Mesothelial cell of epicardium (in vitro differentiated cells): ENCODE measurements around the gene TMEM179. TPM values are rescaled to one million over a fixed set of nuclear protein-coding genes. Genes with fewer than 3 reads are reported as not detected.
A peak's percentile ranks its signal among the peaks of the same experiment; 100 is the strongest.

ENCODE experiments used
- DNase-seq, 2 experiments: peaks; one replicate each; pipeline ENCODE4 v3.0.0; 2021; ENCODE audit warnings: low spot score in 2 of 2; ENCODE audit not compliant: unreplicated experiment in 2 of 2
- H3K27ac Mint-ChIP-seq: 2 replicates; pipeline ENCODE4 v1.8.0; 2021; ENCODE audit warnings: mixed read lengths
- H3K27me3 Mint-ChIP-seq: 2 replicates; pipeline ENCODE4 v1.8.0; 2021; ENCODE audit warnings: low read depth, mixed read lengths
- H3K36me3 Mint-ChIP-seq: 2 replicates; pipeline ENCODE4 v1.8.0; 2021; ENCODE audit warnings: mixed read lengths
- H3K4me1 Mint-ChIP-seq: 2 replicates; pipeline ENCODE4 v1.8.0; 2021; ENCODE audit warnings: mixed read lengths
- H3K4me3 Mint-ChIP-seq: 2 replicates; pipeline ENCODE4 v1.8.0; 2021; ENCODE audit warnings: mild to moderate bottlenecking, moderate library complexity, mixed read lengths
- H3K9me3 Mint-ChIP-seq: 2 replicates; pipeline ENCODE4 v1.8.0; 2021; ENCODE audit warnings: mixed read lengths
- total RNA-seq: library from RNA; stranded (reverse); gene quantifications from 3 replicates; pipeline ENCODE4 v1.2.1, GENCODE V29; 2021
- TF ChIP-seq, protein P1 (sequence below): fragments of 200-600 bp; sonication (generic); IDR thresholded peaks from one replicate; pipeline ENCODE4 v1.5.0; 2021; ENCODE audit warnings: antibody characterized with exemption; ENCODE audit not compliant: unreplicated experiment

The TMEM179 gene
- total RNA-seq, 1 donor from 2014 or later, result 6.0 TPM

DNA sequence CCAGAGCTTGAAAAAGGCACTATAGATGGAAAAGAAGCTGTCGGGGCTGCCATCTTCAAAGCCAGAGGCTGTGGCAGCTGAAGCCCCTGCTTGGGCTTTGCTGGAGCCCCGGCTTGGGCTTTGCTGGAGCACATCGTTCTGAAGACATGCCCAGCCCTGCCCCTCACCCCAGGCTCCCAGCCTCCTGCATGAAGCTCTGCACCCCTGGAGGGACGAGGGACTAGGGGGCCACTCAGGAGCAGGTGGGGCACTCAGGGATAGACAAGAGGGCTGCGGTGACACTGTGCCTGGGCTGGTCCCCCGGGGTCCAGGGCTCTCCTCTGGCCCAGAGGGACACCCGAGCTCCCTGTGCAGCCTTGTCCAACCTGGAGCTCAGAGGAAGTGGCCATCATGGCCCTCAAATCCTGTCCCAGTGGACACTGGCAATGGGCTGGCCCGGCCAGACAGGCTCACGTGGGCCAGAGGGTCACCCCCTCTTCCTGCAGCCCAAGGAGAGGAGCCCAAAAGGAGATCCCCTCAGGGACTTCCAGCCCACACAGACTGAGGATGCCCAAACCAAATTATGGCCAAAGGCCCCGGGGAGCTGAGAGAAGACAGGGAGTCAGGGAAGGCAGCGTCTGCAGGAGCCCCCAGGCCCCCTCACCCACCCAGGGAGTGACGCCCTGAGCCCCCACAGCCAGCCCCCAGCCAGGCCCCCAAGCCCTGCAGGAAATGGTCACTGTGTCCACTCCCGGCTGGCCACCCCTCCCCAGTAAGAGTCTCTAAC is 48.1 kb downstream of the TMEM179 start:
- Mint-ChIP-seq H3K4me1 (peaks cover 17% of the 10 kb centered on the region), H3K27me3 (peaks cover 36% of the 10 kb centered on the region), H3K9me3 (no peaks in the 10 kb centered on the region), H3K36me3 (no peaks in the 10 kb centered on the region), H3K4me3 (no peak overlapping the region), H3K27ac (no peak overlapping the region)
- peak in 1 of 2 experiments; percentile 10 for DNase-seq
- TF ChIP-seq, protein P1, sequence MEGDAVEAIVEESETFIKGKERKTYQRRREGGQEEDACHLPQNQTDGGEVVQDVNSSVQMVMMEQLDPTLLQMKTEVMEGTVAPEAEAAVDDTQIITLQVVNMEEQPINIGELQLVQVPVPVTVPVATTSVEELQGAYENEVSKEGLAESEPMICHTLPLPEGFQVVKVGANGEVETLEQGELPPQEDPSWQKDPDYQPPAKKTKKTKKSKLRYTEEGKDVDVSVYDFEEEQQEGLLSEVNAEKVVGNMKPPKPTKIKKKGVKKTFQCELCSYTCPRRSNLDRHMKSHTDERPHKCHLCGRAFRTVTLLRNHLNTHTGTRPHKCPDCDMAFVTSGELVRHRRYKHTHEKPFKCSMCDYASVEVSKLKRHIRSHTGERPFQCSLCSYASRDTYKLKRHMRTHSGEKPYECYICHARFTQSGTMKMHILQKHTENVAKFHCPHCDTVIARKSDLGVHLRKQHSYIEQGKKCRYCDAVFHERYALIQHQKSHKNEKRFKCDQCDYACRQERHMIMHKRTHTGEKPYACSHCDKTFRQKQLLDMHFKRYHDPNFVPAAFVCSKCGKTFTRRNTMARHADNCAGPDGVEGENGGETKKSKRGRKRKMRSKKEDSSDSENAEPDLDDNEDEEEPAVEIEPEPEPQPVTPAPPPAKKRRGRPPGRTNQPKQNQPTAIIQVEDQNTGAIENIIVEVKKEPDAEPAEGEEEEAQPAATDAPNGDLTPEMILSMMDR, result no peak

- Mint-ChIP-seq H3K4me3 (no peak overlapping the region), H3K4me1 (peaks cover 14% of the 10 kb centered on the region), H3K27me3 (peaks cover 33% of the 10 kb centered on the region), H3K36me3 (no peaks in the 10 kb centered on the region), H3K9me3 (no peaks in the 10 kb centered on the region), H3K27ac (no peak overlapping the region)
- peak in 1 of 2 experiments; percentile 12 for DNase-seq
- TF ChIP-seq, protein P1, result no peak
Measured at GRCh38 chr14:104555430-104556255, 48.9 kb downstream of the TMEM179 start.

DNA sequence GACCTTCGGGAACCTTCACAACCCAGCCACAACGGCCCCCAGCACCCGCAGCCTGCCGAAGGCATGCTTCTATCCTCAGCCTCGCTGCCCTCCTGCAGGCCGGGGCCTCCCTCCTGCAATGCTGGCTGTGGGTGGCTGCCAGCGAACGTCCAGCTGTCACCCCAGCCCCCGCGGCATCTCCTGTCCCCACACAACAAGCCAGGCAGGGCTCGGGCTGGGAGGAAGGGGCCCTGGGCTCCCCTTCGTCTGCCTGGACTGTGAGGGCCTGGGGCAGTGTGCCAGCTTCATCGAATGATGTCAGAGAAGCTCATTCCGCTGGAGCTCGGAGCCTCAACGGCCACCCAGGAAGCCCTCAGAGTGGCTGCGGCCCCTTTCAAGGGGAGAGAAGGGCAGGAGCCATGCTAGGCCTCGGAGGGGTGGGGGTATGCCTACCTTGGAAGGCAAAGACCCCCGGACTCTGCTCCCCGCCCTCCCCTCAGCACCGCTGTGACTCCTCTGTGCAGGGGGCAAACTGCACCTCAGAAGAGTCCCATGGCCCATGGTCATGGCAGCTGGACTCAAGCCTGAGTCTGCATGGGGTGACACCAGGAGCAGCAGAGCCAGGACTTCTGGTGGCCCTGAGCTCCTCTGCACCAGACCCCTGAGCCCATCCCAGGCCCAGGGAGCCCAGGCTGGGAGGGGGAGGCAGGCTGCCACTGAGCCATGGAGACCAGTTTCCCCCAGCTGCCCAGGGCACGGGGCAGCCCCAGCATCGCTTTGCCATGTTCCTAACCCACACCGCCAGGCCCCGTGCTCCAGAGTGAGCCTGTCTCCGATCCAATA is 49.8 kb downstream of the TMEM179 start:
- TF ChIP-seq, protein P1, result no peak
- Mint-ChIP-seq H3K4me3 (no peak overlapping the region), H3K4me1 (peaks cover 14% of the 10 kb centered on the region), H3K9me3 (no peaks in the 10 kb centered on the region), H3K27ac (peak overlapping the region; percentile 9), H3K36me3 (no peaks in the 10 kb centered on the region), H3K27me3 (peaks cover 31% of the 10 kb centered on the region)
- peak in 1 of 2 experiments; percentile 30 for DNase-seq

DNA sequence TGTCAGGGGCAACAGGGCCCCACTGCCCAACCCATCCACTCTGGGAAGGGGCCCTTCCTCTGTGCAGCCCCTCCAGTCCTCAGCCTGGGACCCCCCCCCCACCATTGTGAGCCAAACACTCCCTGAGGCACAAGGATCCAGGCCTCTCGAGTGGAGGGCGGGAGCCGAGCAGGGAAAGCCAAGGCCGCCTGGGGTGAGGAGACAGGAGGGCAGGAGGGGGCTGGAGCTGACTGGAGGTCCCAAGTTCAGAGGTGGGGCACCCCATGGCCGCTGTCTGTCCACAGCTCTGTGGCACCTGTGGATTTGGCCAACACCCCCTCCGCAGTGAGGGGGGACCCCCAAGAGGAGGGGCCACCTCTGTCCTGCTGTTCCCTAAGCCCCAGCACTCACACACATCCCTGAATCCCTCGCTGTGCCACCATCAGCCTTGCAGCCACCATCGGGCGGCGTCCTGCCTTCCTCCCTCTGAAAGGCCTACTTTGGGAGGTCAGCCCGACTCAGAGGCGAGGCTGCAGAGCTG is 50.4 kb downstream of the TMEM179 start:
- Mint-ChIP-seq H3K4me1 (peaks cover 14% of the 10 kb centered on the region), H3K9me3 (no peaks in the 10 kb centered on the region), H3K36me3 (no peaks in the 10 kb centered on the region), H3K4me3 (no peak overlapping the region), H3K27ac (no peak overlapping the region), H3K27me3 (peaks cover 30% of the 10 kb centered on the region)
- peak in 1 of 2 experiments; percentile 11 for DNase-seq
- TF ChIP-seq, protein P1, result no peak
